HAP-1 (cell line): ENCODE results near the gene COL4A4.
"Not testable (repeated sequence)": the region's sequence is repeated elsewhere in the genome, so short reads cannot be mapped to it uniquely, and the experiment has no call there.

Experiments
- DNase-seq, 2 experiments: peaks; one replicate each; pipeline ENCODE4 v3.0.0-alpha.2; 2016 to 2020; ENCODE audit warnings: low spot score in 2 of 2
- H3K27me3 ChIP-seq: fragments of 250-450 bp; sonication (Bioruptor Pico); 2 replicates; pipeline ENCODE4 v1.5.1; 2020; ENCODE audit warnings: low read depth, mild to moderate bottlenecking, moderate library complexity
- H3K36me3 ChIP-seq: fragments of 250-450 bp; sonication (Bioruptor Pico); replicated peaks from 2 replicates; pipeline ENCODE4 v1.5.1; 2020; ENCODE audit warnings: mild to moderate bottlenecking
- H3K4me1 ChIP-seq: fragments of 250-450 bp; sonication (Bioruptor Pico); 2 replicates; pipeline ENCODE4 v1.5.1; 2020; ENCODE audit warnings: mild to moderate bottlenecking
- H3K4me3 ChIP-seq: fragments of 250-450 bp; sonication (Bioruptor Pico); 2 replicates; pipeline ENCODE4 v1.5.1; 2020; ENCODE audit warnings: mild to moderate bottlenecking, moderate library complexity
- H3K9me3 ChIP-seq: fragments of 250-450 bp; sonication (Bioruptor Pico); 2 replicates; pipeline ENCODE4 v1.5.1; 2020; ENCODE audit warnings: mild to moderate bottlenecking, moderate library complexity
- in situ Hi-C: fragments of 300-500 bp; cut with MboI; formaldehyde crosslinking; loops from 3 replicates; pipeline ENCODE4 v1.14.3; 2020; ENCODE audit warnings: low sequenced_read_pairs, inconsistent platforms, mixed read lengths

The COL4A4 gene

GRCh38 chr2:227182765-227183164, 18.8 kb upstream of the COL4A4 start:
- in situ Hi-C loops, result no loop called here
- Histone ChIP-seq H3K9me3 (no peaks in the 10 kb centered on the region), H3K4me3 (no peak overlapping the region), H3K27me3 (no peaks in the 10 kb centered on the region), H3K4me1 (peaks cover 19% of the 10 kb centered on the region), H3K36me3 (no peaks in the 10 kb centered on the region)
- no peak for DNase-seq

- Histone ChIP-seq H3K4me3 (no peak overlapping the region), H3K27me3 (no peaks in the 10 kb centered on the region), H3K4me1 (peaks cover 14% of the 10 kb centered on the region), H3K36me3 (no peaks in the 10 kb centered on the region), H3K9me3 (no peaks in the 10 kb centered on the region)
- no peak for DNase-seq
- in situ Hi-C loops, result no loop called here
Observed at GRCh38 chr2:227180770-227181169, 16.8 kb upstream of the COL4A4 start.

DNA sequence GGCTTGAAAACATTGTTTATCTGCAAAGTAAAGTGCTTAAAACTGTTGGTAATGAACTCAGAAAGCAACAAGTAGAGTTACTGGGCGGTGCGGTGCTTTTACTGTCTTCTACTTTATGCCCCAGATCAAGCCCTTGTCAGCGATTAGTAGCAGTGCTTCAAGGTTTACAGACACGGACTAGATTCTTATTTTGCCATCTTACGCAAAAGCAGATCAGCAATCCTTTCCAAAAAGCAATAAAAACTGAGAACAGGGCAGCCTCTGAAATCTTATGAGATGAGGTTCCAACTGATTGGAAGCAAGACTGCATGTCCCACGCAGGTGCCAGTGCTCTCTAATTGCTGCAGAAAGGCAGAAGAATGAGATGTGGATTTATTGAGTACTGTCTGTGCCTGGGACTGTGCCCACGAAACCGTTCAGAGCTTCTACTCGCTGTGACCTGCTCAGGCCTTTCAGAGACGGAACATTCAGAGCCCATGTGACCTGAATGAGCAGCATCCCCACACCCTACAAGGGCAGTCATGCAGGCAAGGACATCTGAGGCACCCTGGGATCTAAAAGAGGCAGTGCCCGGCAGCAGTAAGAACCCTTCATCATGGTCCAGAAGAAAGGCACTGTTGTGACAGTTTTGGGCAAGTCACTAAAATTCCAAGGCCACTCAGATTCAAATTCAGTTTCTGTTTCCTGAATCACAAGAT, 16.1 kb upstream of the COL4A4 start:
- H3K36me3 ChIP-seq, result no peaks in the 10 kb centered on the region
- H3K4me1 ChIP-seq, result peaks cover 8% of the 10 kb centered on the region
- no peak for DNase-seq
- no peaks in the 10 kb centered on the region for H3K27me3 ChIP-seq
- no peaks in the 10 kb centered on the region for H3K9me3 ChIP-seq
- H3K4me3 ChIP-seq, result no peak overlapping the region
- in situ Hi-C loops, result no loop called here

GRCh38 chr2:227177592-227178336, 13.8 kb upstream of the COL4A4 start:
- in situ Hi-C loops, result no loop called here
- H3K4me3 ChIP-seq, result no peak overlapping the region
- no peaks in the 10 kb centered on the region for H3K27me3 ChIP-seq
- no peaks in the 10 kb centered on the region for H3K36me3 ChIP-seq
- DNase-seq, result no peak
- H3K9me3 ChIP-seq, result no peaks in the 10 kb centered on the region
- H3K4me1 ChIP-seq, result peaks cover 7% of the 10 kb centered on the region

DNA sequence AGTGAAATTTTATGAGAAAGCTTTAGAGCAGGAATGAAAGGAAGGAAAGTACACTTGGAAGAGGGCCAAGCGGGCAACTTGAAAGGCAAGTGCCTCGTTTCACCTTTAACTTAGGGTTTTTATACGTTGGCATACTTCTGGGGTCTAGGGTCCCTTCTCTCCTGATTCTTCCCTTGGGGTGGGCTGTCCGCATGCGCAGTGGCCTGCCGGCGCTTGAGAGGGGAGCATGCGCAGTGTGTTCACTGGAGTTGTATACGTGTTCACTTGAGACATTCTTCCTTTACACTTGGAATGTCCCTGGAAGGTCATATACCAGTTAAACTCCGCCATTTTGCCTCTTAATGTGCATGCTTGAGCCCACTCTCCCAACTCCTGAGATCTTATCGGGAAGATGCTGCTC, 7.8 kb upstream of the COL4A4 start:
- DNase-seq, H3K27me3 ChIP-seq, H3K4me1 ChIP-seq, H3K36me3 ChIP-seq, H3K9me3 ChIP-seq, H3K4me3 ChIP-seq, in situ Hi-C loops: not testable (repeated sequence)

- H3K4me1 ChIP-seq, result peaks cover 13% of the 10 kb centered on the region
- H3K27me3 ChIP-seq, result no peaks in the 10 kb centered on the region
- in situ Hi-C loops, result no loop called here
- DNase-seq, result peak; percentile 41 to 69
- H3K4me3 ChIP-seq, result peak overlapping the region; percentile 61
- no peaks in the 10 kb centered on the region for H3K36me3 ChIP-seq
- H3K9me3 ChIP-seq, result no peaks in the 10 kb centered on the region; the same call in 1 of the 2 replicates
Observed at GRCh38 chr2:227164763-227165291, 822 bp upstream of the COL4A4 start.

GRCh38 chr2:227163485-227163997, 464 bp downstream of the COL4A4 start:
- no peaks in the 10 kb centered on the region for H3K9me3 ChIP-seq
- peak overlapping the region; percentile 61 for H3K4me3 ChIP-seq
- in situ Hi-C loops, result no loop called here
- no peaks in the 10 kb centered on the region for H3K36me3 ChIP-seq
- H3K4me1 ChIP-seq, result peaks cover 13% of the 10 kb centered on the region
- no peaks in the 10 kb centered on the region for H3K27me3 ChIP-seq
- DNase-seq, result peak in 1 of 2 experiments; percentile 22

DNA sequence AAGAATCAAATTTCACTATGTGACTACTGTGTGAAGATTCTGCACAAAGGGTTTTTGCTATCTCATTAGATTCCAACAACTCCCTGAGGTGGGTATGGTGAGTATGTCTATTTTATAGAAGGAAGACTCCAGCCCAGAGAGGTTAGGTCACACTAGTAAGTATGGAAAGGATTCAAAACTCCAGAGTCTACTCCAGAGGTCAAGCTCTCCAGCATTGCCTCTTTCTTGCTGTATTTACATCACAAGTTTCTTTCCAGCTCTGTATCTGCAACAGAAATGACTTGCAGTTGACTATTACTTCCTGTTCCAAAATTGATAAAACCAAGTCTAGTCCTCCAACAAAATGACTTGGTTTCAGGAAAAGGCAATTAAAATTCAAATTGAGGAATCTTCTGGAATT, 2.1 kb downstream of the COL4A4 start:
- Histone ChIP-seq H3K36me3 (no peaks in the 10 kb centered on the region), H3K4me3 (no peak overlapping the region), H3K9me3 (no peaks in the 10 kb centered on the region), H3K4me1 (peaks cover 13% of the 10 kb centered on the region), H3K27me3 (no peaks in the 10 kb centered on the region)
- DNase-seq, result no peak
- in situ Hi-C loops, result no loop called here

DNA sequence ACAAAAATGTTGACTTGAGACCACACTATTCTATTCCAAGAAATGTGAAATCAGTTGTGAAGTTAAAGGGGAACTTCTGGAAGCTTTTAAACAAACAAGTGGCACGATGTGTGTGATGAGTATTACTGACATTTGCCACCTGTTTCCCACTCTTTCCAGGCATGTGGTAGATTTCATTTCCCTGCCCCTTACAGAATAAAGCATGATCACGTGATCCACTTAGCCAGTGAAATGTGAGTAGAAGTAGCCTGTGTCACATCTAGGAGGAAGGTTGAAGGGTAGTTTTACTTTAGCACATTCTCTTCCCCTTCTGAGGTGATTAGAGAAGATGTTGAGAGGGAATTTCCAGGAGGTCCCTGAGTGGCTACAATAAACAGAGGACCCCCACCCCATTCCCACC, 3.8 kb downstream of the COL4A4 start:
- Histone ChIP-seq H3K27me3 (no peaks in the 10 kb centered on the region), H3K36me3 (no peaks in the 10 kb centered on the region), H3K4me1 (peaks cover 6% of the 10 kb centered on the region), H3K4me3 (no peak overlapping the region), H3K9me3 (no peaks in the 10 kb centered on the region)
- in situ Hi-C loops, result no loop called here
- no peak for DNase-seq

GRCh38 chr2:227154986-227155774, 8.8 kb downstream of the COL4A4 start:
- Histone ChIP-seq H3K27me3 (no peaks in the 10 kb centered on the region), H3K36me3 (no peaks in the 10 kb centered on the region), H3K4me1 (peaks cover 10% of the 10 kb centered on the region), H3K9me3 (peaks cover 4% of the 10 kb centered on the region), H3K4me3 (no peak overlapping the region)
- no peak for DNase-seq
- in situ Hi-C loops, result loop anchor here (10.0 kb wide), 1 partner anchor 610 kb away; no protein-coding TSS in a partner anchor

GRCh38 chr2:227153758-227154486, 10.1 kb downstream of the COL4A4 start:
- no peak overlapping the region for H3K4me3 ChIP-seq
- in situ Hi-C loops, result loop anchor here (10.0 kb wide), 1 partner anchor 611 kb away; no protein-coding TSS in a partner anchor
- H3K36me3 ChIP-seq, result no peaks in the 10 kb centered on the region
- no peak for DNase-seq
- peaks cover 4% of the 10 kb centered on the region for H3K9me3 ChIP-seq
- peaks cover 10% of the 10 kb centered on the region for H3K4me1 ChIP-seq
- no peaks in the 10 kb centered on the region for H3K27me3 ChIP-seq

GRCh38 chr2:227153307-227153706, 10.7 kb downstream of the COL4A4 start:
- H3K9me3 ChIP-seq, result peaks cover 4% of the 10 kb centered on the region
- no peaks in the 10 kb centered on the region for H3K27me3 ChIP-seq
- H3K4me3 ChIP-seq, result no peak overlapping the region
- H3K4me1 ChIP-seq, result peaks cover 10% of the 10 kb centered on the region
- DNase-seq, result no peak
- in situ Hi-C loops, result loop anchor here (10.0 kb wide), 1 partner anchor 611 kb away; no protein-coding TSS in a partner anchor
- no peaks in the 10 kb centered on the region; the same call in 1 of the 2 replicates for H3K36me3 ChIP-seq
